ENCODE data around the gene DENR.
"Not testable (repeated sequence)": the region's sequence is repeated elsewhere in the genome, so short reads cannot be mapped to it uniquely, and the experiment has no call there.

DENR gene

DNA sequence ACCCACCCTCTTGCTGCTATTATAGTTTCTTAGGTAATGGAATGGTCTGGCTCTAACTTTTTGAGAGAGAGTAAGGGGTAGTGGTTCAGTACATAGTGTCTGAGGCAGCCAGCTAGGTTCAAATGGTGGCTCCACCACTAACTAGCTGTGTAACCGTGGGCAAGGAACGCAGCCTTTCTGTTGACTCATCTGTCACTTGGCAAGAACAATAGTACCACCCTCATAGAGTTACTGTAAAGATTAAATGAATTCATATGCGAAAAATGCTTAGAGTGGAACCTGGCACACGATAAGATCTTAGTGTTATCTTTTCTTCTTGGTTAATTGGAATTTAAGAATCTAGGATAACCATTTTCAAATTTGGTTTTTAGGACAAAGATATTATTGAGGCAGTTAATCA lies 35.8 kb downstream of the DENR start:
- H3K4me3 ChIP-seq (ENCODE audit: insufficient read length, low read depth), result no peak overlapping the region
- H3K36me3 ChIP-seq (ENCODE audit: insufficient read depth, insufficient read length, low read length), result no peaks in the 10 kb centered on the region
- no peak overlapping the region for H3K9ac ChIP-seq (ENCODE audit: insufficient read length, low read depth)
- no peak for DNase-seq (ENCODE audit: low read depth, low spot score)
- H3K27me3 ChIP-seq (ENCODE audit: insufficient read depth, insufficient read length), result no peaks in the 10 kb centered on the region
- TF ChIP-seq SUZ12 (IDR thresholded peaks at IDR 0.05; ENCODE audit: extremely low read depth, insufficient read depth, insufficient read length) (no peak), YY1 (IDR thresholded peaks at IDR 0.05; ENCODE audit: insufficient read depth, insufficient read length) (no peak), ZNF274 (IDR thresholded peaks at IDR 0.05; ENCODE audit: low read depth, low read length) (no peak)
- H3K4me1 ChIP-seq (ENCODE audit: insufficient read depth, insufficient read length), result peaks cover 3% of the 10 kb centered on the region
- no peaks in the 10 kb centered on the region for H3K9me3 ChIP-seq (ENCODE audit: insufficient read depth, low read length)

DNA sequence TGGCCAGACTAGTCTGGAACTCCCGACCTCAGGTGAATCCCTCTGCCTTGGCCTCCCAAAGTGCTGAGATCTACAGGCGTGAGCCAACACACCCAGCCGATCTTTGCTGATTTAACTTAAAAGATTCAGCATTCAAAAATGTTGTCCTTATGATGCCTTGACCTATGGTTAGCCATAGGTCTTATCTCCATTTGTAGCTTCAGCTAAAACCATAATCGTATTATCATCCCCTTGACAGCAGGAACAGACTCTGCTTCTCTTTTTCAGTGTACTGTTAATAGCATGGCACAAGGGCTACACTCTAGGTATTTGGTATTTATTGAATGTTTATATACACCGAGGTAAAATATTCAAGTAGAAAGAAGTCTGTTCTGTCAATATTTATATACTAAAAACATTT lies 37.0 kb downstream of the DENR start:
- Histone ChIP-seq H3K9me3 (ENCODE audit: insufficient read depth, low read length) (no peaks in the 10 kb centered on the region), H3K4me1 (ENCODE audit: insufficient read depth, insufficient read length) (peaks cover 3% of the 10 kb centered on the region), H3K36me3 (ENCODE audit: insufficient read depth, insufficient read length, low read length) (no peaks in the 10 kb centered on the region), H3K9ac (ENCODE audit: insufficient read length, low read depth) (no peak overlapping the region), H3K27me3 (ENCODE audit: insufficient read depth, insufficient read length) (no peaks in the 10 kb centered on the region), H3K4me3 (ENCODE audit: insufficient read length, low read depth) (no peak overlapping the region)
- TF ChIP-seq ZNF274 (IDR thresholded peaks at IDR 0.05; ENCODE audit: low read depth, low read length), result no peak
- TF ChIP-seq YY1 (IDR thresholded peaks at IDR 0.05; ENCODE audit: insufficient read depth, insufficient read length), result no peak
- TF ChIP-seq SUZ12 (IDR thresholded peaks at IDR 0.05; ENCODE audit: extremely low read depth, insufficient read depth, insufficient read length), result no peak
- no peak for DNase-seq (ENCODE audit: low read depth, low spot score)

DNA sequence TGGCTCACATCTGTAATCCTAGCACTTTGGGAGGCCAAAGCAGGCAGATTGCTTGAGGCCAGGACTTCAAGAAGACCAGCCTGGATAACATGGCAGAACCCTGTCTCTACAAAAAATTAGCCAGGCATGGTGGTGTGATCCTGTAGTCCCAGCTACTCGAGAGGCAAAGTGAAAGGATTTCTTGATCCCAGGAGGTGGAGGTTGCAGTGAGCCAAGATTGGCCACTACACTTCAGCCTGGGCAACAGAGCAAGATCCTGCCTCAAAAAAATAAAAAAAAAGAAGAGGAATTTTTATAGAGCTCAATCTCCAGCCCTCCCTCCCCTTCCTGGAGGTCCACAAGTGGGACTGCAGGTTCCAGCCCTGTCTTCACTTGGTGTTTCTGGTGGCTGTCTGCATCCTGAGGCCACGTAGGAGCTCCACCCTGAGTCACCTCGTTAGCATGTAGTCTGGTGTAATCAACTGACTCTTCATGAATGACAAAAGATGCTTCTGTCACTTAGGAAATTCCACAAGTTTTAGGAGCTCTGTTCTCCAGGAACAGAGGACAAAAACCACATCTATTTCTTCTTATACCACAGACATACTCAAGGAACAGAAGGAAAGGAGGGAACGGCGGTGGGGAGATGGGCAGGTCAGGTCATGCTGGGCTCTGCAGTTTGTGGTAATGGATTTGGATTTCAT lies 37.9 kb downstream of the DENR start:
- Histone ChIP-seq H3K4me1 (ENCODE audit: insufficient read depth, insufficient read length) (peaks cover 3% of the 10 kb centered on the region), H3K36me3 (ENCODE audit: insufficient read depth, insufficient read length, low read length) (no peaks in the 10 kb centered on the region), H3K9me3 (ENCODE audit: insufficient read depth, low read length) (no peaks in the 10 kb centered on the region), H3K4me3 (ENCODE audit: insufficient read length, low read depth) (no peak overlapping the region), H3K27me3 (ENCODE audit: insufficient read depth, insufficient read length) (no peaks in the 10 kb centered on the region), H3K9ac (ENCODE audit: insufficient read length, low read depth) (no peak overlapping the region)
- TF ChIP-seq YY1 (IDR thresholded peaks at IDR 0.05; ENCODE audit: insufficient read depth, insufficient read length) (no peak), ZNF274 (IDR thresholded peaks at IDR 0.05; ENCODE audit: low read depth, low read length) (no peak), SUZ12 (IDR thresholded peaks at IDR 0.05; ENCODE audit: extremely low read depth, insufficient read depth, insufficient read length) (no peak)
- peak; percentile 63 for DNase-seq (ENCODE audit: low read depth, low spot score)

DNA sequence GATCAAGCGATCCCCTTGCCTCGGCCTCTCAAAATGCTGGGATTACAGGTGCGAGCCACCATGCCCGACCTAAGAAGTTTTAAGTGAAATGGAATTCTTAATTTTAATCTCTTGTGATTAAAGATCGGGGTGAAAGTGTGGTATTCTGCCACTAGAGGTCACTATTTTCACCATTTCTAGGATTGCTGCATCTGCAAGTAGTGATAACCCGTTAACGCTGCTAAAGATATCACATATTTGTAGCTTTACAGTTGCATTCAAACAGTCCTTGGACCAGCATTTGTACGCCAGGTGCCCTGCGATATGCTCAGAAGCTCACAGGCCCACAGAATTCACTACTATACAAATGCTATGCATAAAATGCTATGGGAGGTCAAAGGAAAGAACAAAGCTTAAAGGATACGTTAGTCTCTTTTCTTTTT lies 41.1 kb downstream of the DENR start:
- no peaks in the 10 kb centered on the region for H3K27me3 ChIP-seq (ENCODE audit: insufficient read depth, insufficient read length)
- H3K9ac ChIP-seq (ENCODE audit: insufficient read length, low read depth), result no peak overlapping the region
- H3K9me3 ChIP-seq (ENCODE audit: insufficient read depth, low read length), result no peaks in the 10 kb centered on the region
- DNase-seq (ENCODE audit: low read depth, low spot score), result no peak
- H3K4me3 ChIP-seq (ENCODE audit: insufficient read length, low read depth), result no peak overlapping the region
- H3K4me1 ChIP-seq (ENCODE audit: insufficient read depth, insufficient read length), result peaks cover 3% of the 10 kb centered on the region
- no peak for TF ChIP-seq YY1 (IDR thresholded peaks at IDR 0.05; ENCODE audit: insufficient read depth, insufficient read length)
- no peak for TF ChIP-seq ZNF274 (IDR thresholded peaks at IDR 0.05; ENCODE audit: low read depth, low read length)
- TF ChIP-seq SUZ12 (IDR thresholded peaks at IDR 0.05; ENCODE audit: extremely low read depth, insufficient read depth, insufficient read length), result no peak
- H3K36me3 ChIP-seq (ENCODE audit: insufficient read depth, insufficient read length, low read length), result no peaks in the 10 kb centered on the region

DNA sequence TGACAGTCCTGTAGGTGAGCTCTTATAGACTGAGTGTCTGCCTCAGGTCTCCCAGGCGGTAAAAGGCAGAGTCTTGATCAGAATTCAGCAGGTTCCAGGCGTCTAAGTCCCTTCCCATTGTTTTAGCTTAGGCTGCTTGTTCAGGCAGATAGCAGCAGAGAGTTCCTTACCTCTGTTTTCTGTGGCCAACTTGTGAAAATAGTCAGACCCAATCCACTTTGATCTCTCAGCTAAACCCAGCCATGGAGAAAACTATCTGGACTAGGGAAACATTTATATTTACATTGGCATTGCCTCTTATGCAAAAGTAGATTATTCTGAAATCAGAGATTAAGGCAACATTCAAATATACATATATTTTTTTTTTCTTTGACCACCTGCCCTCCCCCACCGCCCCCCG lies 43.2 kb downstream of the DENR start:
- no peak for TF ChIP-seq YY1 (IDR thresholded peaks at IDR 0.05; ENCODE audit: insufficient read depth, insufficient read length)
- no peak for TF ChIP-seq ZNF274 (IDR thresholded peaks at IDR 0.05; ENCODE audit: low read depth, low read length)
- no peak for TF ChIP-seq SUZ12 (IDR thresholded peaks at IDR 0.05; ENCODE audit: extremely low read depth, insufficient read depth, insufficient read length)
- Histone ChIP-seq H3K4me3 (ENCODE audit: insufficient read length, low read depth) (no peak overlapping the region), H3K27me3 (ENCODE audit: insufficient read depth, insufficient read length) (no peaks in the 10 kb centered on the region), H3K9me3 (ENCODE audit: insufficient read depth, low read length) (no peaks in the 10 kb centered on the region), H3K4me1 (ENCODE audit: insufficient read depth, insufficient read length) (peaks cover 7% of the 10 kb centered on the region), H3K36me3 (ENCODE audit: insufficient read depth, insufficient read length, low read length) (no peaks in the 10 kb centered on the region), H3K9ac (ENCODE audit: insufficient read length, low read depth) (no peak overlapping the region)
- DNase-seq (ENCODE audit: low read depth, low spot score), result no peak

DNA sequence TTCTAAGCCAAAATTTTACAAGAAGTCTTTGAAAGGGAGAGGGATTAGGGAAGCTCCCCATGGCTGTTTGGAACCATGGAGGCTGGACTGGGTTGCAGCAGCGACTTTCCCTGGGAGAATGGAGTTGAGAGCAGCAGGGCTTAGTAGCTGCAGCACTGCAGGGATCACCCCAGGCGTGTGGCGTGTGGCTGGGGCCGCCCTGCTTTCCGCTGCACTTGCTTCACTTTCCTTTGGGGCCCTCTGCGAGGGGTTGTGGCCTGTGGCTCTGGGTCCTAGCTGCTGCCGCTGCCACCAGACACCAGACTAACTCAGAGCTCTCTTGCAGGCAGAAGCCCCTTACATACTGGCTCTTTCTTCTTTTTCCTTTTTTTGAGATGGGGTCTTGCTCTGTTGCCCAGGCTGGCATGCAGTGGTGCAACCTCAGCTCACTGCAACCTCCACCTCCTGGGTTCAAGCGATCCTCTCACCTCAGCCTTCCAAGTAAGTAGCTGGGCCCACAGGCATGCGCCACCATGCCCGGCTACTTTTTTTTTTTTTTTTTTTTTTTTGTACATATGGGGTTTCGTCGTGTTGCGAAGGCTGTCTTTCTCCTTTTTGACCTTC lies 47.1 kb downstream of the DENR start:
- Histone ChIP-seq H3K27me3 (ENCODE audit: insufficient read depth, insufficient read length) (no peaks in the 10 kb centered on the region), H3K4me1 (ENCODE audit: insufficient read depth, insufficient read length) (peaks cover 4% of the 10 kb centered on the region), H3K36me3 (ENCODE audit: insufficient read depth, insufficient read length, low read length) (no peaks in the 10 kb centered on the region), H3K9ac (ENCODE audit: insufficient read length, low read depth) (no peak overlapping the region), H3K4me3 (ENCODE audit: insufficient read length, low read depth) (no peak overlapping the region), H3K9me3 (ENCODE audit: insufficient read depth, low read length) (no peaks in the 10 kb centered on the region)
- TF ChIP-seq SUZ12 (IDR thresholded peaks at IDR 0.05; ENCODE audit: extremely low read depth, insufficient read depth, insufficient read length), result no peak
- no peak for TF ChIP-seq YY1 (IDR thresholded peaks at IDR 0.05; ENCODE audit: insufficient read depth, insufficient read length)
- no peak for TF ChIP-seq ZNF274 (IDR thresholded peaks at IDR 0.05; ENCODE audit: low read depth, low read length)
- DNase-seq (ENCODE audit: low read depth, low spot score), result no peak

DNA sequence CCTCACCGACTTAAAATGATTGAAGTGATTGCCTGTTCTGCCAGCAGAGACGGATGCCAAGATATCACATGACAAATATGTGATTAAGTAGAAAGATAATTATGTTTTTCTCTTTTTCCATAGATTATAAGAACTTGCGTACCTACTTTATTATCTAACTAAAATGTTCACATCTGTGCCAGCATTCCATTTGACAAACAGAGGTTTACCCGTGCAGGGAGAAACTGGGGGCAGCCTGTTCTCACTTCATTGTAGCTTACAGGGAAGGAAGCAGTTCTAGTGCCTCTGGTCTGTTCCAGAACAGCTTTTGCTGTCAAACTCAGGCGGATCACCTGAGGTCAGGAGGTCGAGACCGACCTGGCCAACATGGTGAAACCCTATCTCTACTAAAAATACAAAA lies 51.3 kb downstream of the DENR start:
- no peak overlapping the region for H3K4me3 ChIP-seq (ENCODE audit: insufficient read length, low read depth)
- H3K36me3 ChIP-seq (ENCODE audit: insufficient read depth, insufficient read length, low read length), result peaks cover 4% of the 10 kb centered on the region
- peaks cover 4% of the 10 kb centered on the region for H3K4me1 ChIP-seq (ENCODE audit: insufficient read depth, insufficient read length)
- no peak for DNase-seq (ENCODE audit: low read depth, low spot score)
- H3K27me3 ChIP-seq (ENCODE audit: insufficient read depth, insufficient read length), result no peaks in the 10 kb centered on the region
- no peak overlapping the region for H3K9ac ChIP-seq (ENCODE audit: insufficient read length, low read depth)
- H3K9me3 ChIP-seq (ENCODE audit: insufficient read depth, low read length), result no peaks in the 10 kb centered on the region; the same call in 1 of the 2 replicates
- TF ChIP-seq YY1 (IDR thresholded peaks at IDR 0.05; ENCODE audit: insufficient read depth, insufficient read length) (no peak), SUZ12 (IDR thresholded peaks at IDR 0.05; ENCODE audit: extremely low read depth, insufficient read depth, insufficient read length) (no peak), ZNF274 (IDR thresholded peaks at IDR 0.05; ENCODE audit: low read depth, low read length) (no peak)

DNA sequence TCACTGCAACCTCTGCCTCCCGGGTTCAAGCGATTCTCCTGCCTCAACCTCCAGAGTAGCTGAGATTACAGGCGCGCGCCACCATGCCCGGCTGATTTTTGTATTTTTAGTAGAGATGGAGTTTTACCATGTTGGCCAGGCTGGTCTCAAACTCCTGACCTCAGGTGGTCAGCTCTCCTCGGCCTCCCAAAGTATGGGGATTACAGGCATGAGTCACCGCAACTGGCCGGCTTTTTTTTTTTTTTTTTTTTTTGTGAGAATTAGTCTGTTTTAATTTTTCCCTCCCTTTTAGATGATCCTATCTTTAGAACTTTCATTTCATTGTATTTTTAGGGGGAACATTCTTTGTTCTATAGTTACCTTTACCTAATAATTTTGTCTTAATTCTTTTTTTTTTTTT lies 52.3 kb downstream of the DENR start:
- not testable (repeated sequence) for DNase-seq (ENCODE audit: low read depth, low spot score); H3K9me3 ChIP-seq (ENCODE audit: insufficient read depth, low read length); H3K36me3 ChIP-seq (ENCODE audit: insufficient read depth, insufficient read length, low read length); H3K9ac ChIP-seq (ENCODE audit: insufficient read length, low read depth); H3K4me1 ChIP-seq (ENCODE audit: insufficient read depth, insufficient read length); H3K27me3 ChIP-seq (ENCODE audit: insufficient read depth, insufficient read length); H3K4me3 ChIP-seq (ENCODE audit: insufficient read length, low read depth)

Measured in NT2/D1 (cell line).